Hepatocyte (in vitro differentiated cells): ENCODE measurements around the gene DYSF.

Experiments used
- CTCF ChIP-seq: fragments of 200-600 bp; sonication (generic); IDR thresholded peaks from 2 replicates; pipeline ENCODE4 v1.5.1; 2016; ENCODE audit warnings: antibody characterized with exemption, mild to moderate bottlenecking; ENCODE audit not compliant: poor library complexity
- EZH2 ChIP-seq: fragments of 200-600 bp; sonication (generic); IDR thresholded peaks from 2 replicates; pipeline ENCODE4 v1.6.1; 2016; ENCODE audit warnings: antibody characterized with exemption, mild to moderate bottlenecking, borderline replicate concordance

GRCh38 chr2:71552356-71552755 is 99.0 kb downstream of the DYSF start:
- TF ChIP-seq CTCF (no peak), EZH2 (no peak)
